Kidney epithelial cell (primary cell): ENCODE data around the gene PLEKHF1. TPM values are rescaled to one million over a fixed set of nuclear protein-coding genes. Genes with fewer than 3 reads are reported as not detected.
A peak's percentile ranks its signal among the peaks of the same experiment; 100 is the strongest.

Experiments used
- DNase-seq: peaks from one replicate; pipeline ENCODE4 v3.0.0-alpha.2; 2010; ENCODE audit warnings: low read depth
- H3K27me3 ChIP-seq: 2 replicates; pipeline ENCODE4 v1.6.0; 2011; ENCODE audit warnings: low read length; ENCODE audit not compliant: control insufficient read depth, insufficient read depth
- H3K36me3 ChIP-seq: 2 replicates; pipeline ENCODE4 v1.5.1; 2011; ENCODE audit warnings: low read length; ENCODE audit not compliant: control insufficient read depth, insufficient read depth
- H3K4me3 ChIP-seq: 2 replicates; pipeline ENCODE4 v1.5.1; 2011; ENCODE audit warnings: low read depth, mild to moderate bottlenecking, control low read depth, low read length
- total RNA-seq: library from RNA; depleted of rRNA; stranded (reverse); fragments of >200 nt; gene quantifications from 2 replicates; pipeline ENCODE4 v1.2.3, GENCODE V29; 2015
- TF ChIP-seq, protein P1 (sequence below): IDR thresholded peaks from 2 replicates; pipeline ENCODE4 v1.5.1; 2011; ENCODE audit warnings: mild to moderate bottlenecking, moderate library complexity, low read length, control low read depth, inconsistent platforms; ENCODE audit not compliant: insufficient read depth, poor library complexity, severe bottlenecking

PLEKHF1 gene
- total RNA-seq, 1 donor from 2014 or later, result 59.0 TPM

DNA sequence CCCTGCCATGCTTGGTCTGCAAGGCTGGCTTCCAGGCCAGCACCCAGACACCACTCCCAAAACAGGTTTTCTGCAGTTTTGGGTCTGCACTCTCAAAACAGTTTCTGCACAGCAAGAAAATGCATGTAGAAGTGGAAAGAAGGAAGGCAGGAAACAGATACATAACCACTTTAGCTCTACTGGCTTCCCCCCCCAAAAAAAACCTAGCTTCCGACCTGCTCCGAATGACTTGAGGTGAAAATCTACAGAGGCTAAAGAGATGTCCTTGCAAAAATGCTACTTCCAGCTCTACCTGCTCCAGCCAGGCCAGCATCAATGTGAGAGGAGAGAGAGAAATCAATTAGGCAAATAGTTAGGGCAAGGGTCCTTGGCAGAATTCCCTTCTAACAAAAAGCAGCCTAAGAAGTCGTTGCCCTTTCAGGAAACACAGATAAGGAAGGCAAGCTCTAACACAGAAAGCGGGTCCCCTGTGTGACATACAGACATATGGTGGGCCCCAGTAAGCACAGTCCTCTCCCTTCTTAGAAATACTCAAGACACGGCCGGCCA, 46.4 kb downstream of the PLEKHF1 start:
- TF ChIP-seq, protein P1, sequence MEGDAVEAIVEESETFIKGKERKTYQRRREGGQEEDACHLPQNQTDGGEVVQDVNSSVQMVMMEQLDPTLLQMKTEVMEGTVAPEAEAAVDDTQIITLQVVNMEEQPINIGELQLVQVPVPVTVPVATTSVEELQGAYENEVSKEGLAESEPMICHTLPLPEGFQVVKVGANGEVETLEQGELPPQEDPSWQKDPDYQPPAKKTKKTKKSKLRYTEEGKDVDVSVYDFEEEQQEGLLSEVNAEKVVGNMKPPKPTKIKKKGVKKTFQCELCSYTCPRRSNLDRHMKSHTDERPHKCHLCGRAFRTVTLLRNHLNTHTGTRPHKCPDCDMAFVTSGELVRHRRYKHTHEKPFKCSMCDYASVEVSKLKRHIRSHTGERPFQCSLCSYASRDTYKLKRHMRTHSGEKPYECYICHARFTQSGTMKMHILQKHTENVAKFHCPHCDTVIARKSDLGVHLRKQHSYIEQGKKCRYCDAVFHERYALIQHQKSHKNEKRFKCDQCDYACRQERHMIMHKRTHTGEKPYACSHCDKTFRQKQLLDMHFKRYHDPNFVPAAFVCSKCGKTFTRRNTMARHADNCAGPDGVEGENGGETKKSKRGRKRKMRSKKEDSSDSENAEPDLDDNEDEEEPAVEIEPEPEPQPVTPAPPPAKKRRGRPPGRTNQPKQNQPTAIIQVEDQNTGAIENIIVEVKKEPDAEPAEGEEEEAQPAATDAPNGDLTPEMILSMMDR, result no peak
- H3K36me3 ChIP-seq, result peaks cover 1% of the 10 kb centered on the region
- DNase-seq, result no peak
- H3K4me3 ChIP-seq, result no peak overlapping the region
- H3K27me3 ChIP-seq, result no peaks in the 10 kb centered on the region

DNA sequence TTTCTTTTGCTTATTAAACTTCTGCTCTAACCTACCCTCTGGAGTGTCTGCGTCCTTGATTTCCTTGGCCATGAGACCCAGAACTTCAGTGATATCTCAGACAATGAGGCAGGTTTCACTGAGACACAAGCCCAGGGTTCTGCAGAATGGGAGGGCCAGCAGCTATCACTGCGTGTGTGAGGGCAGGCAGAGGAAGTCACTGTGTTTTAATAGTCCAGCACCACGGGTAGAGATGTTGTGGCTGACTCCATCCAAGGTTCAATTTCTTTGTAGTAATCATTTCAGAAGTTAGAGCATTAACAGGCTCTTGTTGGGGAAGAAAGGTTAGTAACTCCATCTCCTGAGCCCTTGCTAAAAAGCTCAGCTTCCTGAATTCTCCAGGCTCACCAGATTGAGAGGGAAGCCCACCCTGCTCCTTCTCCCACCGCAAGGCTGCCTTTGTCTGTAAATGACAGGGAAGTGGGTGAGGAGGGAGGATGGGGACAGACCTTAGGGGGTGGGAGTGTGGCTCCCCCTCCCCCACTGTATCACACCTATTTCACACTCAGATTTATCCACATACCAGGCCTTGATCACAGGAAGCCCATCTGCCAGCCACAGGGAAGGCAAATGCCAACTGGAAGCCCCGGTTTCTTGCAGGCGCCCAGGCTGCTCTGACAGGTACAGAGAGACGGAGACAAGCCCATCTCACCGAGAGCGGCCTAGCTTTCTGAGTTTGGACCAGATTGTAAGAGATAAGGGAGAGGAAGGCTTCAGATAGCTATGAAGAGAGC, 47.7 kb downstream of the PLEKHF1 start:
- TF ChIP-seq, protein P1, result no peak
- no peaks in the 10 kb centered on the region for H3K27me3 ChIP-seq
- DNase-seq, result no peak
- no peak overlapping the region for H3K4me3 ChIP-seq
- no peaks in the 10 kb centered on the region for H3K36me3 ChIP-seq

DNA sequence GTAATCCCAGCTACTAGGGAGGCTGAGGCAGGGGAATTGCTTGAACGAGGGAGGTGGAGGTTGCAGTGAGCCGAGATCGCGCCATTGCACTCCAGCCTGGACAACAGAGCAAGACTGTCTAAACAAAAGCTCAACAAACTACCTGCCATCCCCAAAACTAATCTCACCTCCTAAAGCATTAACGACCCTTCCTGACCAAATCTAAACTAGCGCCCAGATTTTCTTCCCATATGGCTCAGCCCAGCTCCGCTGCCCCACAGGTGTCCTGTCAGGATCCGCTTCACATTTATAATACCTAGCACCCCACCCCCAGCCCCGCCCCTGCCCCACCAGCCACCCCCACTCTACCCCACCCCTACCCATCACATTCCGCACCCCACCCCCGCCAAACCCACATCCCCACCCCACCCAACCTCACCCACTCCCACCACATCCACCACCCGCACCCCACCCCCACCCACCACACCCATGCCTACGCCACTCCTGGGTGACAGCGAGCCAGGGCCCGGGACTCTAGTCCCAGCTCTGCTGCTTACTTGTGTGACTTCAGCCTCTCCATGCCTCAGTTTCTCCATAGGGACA, 49.2 kb downstream of the PLEKHF1 start:
- TF ChIP-seq, protein P1, result no peak
- DNase-seq, result no peak
- peak overlapping the region; percentile 92 for H3K4me3 ChIP-seq
- no peaks in the 10 kb centered on the region for H3K36me3 ChIP-seq
- no peaks in the 10 kb centered on the region for H3K27me3 ChIP-seq

DNA sequence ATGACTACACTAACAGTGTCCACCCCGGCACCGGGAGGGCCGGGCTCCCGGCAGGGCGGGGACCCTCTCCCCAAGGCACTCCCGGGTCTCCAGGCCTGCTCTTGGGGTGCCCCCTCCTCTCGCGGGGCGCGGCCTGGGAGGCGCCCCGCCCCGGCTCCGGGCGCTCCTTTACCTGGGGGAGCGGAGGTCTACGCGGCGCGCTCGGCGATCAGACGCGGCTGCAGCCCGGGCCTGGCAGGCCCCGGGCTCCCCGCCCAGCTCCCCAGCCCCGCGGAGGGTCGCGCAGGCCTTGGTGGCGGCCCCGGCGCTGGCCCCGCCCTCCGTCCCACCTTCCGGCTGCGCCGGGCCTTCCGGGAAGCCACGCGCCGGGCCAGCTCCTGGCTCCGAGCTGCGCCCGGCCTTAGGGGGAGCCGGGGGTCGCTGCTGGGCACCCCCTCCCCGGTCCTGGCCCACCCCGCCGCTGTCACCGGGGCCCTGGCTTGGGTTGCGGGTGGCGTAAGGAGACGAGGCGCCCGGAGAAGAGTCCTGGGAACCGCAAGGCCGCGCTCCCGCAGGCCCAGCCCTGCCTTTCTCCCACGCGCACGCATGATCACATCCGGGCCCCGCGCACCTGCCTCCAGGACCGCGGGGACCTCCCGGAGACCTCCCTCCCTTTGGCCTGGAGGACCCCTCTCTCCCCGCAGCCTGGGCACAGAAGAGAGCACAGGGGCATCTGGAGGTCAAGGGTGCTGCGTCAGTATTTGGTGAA, 49.9 kb downstream of the PLEKHF1 start, which contains the start of gene C19orf12:
TSS of gene C19orf12 (minus strand) at position 309 of the 748 bp plus-strand sequence. CDS start 6,848 bp downstream, outside the sequence.
- no peaks in the 10 kb centered on the region for H3K36me3 ChIP-seq
- H3K4me3 ChIP-seq, result peak within 1 kb of the TSS; percentile 92
- no peaks in the 10 kb centered on the region for H3K27me3 ChIP-seq
- no peak for DNase-seq
- TF ChIP-seq, protein P1, result no peak

DNA sequence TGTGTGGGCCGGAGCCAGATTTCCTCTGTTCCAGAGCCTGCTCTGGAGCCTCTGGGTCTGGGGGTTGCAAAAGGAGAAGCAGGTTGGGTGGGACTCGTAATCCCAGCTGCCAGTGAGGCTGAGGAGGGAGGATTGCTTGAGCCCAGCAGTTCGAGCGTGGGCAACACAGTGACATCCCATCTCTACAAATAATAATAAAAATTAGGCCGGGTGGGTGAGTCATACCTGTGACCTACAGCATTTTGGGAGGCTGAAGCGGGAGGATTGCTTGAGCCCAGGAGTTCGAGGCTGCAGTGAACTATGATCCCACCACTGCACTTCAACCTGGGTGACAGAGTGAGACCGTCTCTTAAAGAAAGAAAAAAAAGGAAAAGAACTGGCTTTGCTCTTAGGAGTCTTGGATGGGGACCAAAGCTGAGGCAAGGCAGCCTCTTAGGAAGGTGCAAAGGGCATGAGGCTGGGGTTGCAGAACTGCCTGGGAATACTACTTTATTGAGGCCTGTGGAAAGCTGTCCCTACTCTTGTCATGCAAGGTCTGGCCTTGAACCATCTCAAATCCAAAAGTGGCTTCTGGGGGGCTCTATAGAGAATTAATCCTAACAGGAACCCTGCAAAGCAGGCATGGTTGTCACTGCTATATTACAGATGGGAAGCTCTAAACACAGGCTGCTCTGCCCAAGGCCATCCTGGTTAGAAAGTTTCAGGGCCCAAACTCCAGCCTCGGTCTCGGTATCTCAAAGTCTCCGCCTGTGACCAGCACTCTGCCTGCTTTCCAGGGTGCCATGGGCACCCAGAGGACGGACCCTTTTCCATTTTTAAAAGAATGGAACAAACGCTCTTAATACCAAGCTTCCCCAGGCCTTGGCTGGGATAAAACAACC, 50.7 kb downstream of the PLEKHF1 start:
- no peaks in the 10 kb centered on the region for H3K27me3 ChIP-seq
- DNase-seq, result no peak
- peak overlapping the region; percentile 92 for H3K4me3 ChIP-seq
- TF ChIP-seq, protein P1, result no peak
- H3K36me3 ChIP-seq, result no peaks in the 10 kb centered on the region
